C4-2B (cell line): ENCODE measurements around the gene TSGA10IP.

Experiments
- H3K27ac ChIP-seq: fragments of 450-650 bp; 2 replicates; pipeline ENCODE4 v1.5.1; 2017
- ZFX ChIP-seq: fragments of 450-650 bp; IDR thresholded peaks from 2 replicates; pipeline ENCODE4 v1.6.1; 2017
- TF ChIP-seq, protein P1 (sequence below): fragments of 450-650 bp; conservative IDR thresholded peaks from 2 replicates; pipeline ENCODE4 v1.5.1; 2017; ENCODE audit warnings: mild to moderate bottlenecking

The TSGA10IP gene

DNA sequence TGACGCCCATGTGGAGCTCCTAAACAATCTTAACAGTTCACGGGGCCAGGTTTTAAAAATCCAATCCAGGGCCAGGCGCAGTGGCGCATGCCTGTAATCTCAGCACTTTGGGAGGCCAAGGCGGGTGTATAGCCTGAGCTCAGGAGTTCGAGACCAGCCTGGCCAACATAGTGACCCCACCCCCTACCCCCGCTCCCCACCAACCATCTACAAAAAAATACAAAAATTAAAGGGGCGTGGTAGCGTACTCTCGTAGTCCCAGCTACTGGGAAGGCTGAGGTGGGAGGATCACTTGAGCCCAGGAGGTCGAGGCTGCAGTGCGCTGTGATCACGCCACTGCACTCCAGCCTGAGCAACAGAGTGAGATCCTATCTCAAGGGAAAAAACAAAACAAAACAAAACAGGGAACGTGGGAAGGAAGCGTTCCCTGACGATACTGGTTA lies 15.6 kb downstream of the TSGA10IP start:
- peak overlapping the region; percentile 93 for H3K27ac ChIP-seq
- TF ChIP-seq ZFX = no peak
- TF ChIP-seq, protein P1, sequence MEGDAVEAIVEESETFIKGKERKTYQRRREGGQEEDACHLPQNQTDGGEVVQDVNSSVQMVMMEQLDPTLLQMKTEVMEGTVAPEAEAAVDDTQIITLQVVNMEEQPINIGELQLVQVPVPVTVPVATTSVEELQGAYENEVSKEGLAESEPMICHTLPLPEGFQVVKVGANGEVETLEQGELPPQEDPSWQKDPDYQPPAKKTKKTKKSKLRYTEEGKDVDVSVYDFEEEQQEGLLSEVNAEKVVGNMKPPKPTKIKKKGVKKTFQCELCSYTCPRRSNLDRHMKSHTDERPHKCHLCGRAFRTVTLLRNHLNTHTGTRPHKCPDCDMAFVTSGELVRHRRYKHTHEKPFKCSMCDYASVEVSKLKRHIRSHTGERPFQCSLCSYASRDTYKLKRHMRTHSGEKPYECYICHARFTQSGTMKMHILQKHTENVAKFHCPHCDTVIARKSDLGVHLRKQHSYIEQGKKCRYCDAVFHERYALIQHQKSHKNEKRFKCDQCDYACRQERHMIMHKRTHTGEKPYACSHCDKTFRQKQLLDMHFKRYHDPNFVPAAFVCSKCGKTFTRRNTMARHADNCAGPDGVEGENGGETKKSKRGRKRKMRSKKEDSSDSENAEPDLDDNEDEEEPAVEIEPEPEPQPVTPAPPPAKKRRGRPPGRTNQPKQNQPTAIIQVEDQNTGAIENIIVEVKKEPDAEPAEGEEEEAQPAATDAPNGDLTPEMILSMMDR = no peak

- H3K27ac ChIP-seq = peak within 1 kb of the TSS; percentile 93
- TF ChIP-seq ZFX = peak; percentile 51; the same call in 1 of the 2 replicates
- TF ChIP-seq, protein P1 = no peak
Measured at GRCh38 chr11:65961267-65962140, 16.2 kb downstream of the TSGA10IP start, which contains the start of gene SART1. Gene SART1, plus strand, starts transcription at chr11:65961734. Its CDS starts 47 bp downstream, at chr11:65961781.

GRCh38 chr11:65962141-65962564 lies 16.9 kb downstream of the TSGA10IP start:
- H3K27ac ChIP-seq = peak overlapping the region; percentile 93
- TF ChIP-seq, protein P1 = no peak
- TF ChIP-seq ZFX = no peak

- TF ChIP-seq ZFX = no peak
- TF ChIP-seq, protein P1 = no peak
- no peak overlapping the region for H3K27ac ChIP-seq
Measured at GRCh38 chr11:65964906-65965305, 19.6 kb downstream of the TSGA10IP start.

DNA sequence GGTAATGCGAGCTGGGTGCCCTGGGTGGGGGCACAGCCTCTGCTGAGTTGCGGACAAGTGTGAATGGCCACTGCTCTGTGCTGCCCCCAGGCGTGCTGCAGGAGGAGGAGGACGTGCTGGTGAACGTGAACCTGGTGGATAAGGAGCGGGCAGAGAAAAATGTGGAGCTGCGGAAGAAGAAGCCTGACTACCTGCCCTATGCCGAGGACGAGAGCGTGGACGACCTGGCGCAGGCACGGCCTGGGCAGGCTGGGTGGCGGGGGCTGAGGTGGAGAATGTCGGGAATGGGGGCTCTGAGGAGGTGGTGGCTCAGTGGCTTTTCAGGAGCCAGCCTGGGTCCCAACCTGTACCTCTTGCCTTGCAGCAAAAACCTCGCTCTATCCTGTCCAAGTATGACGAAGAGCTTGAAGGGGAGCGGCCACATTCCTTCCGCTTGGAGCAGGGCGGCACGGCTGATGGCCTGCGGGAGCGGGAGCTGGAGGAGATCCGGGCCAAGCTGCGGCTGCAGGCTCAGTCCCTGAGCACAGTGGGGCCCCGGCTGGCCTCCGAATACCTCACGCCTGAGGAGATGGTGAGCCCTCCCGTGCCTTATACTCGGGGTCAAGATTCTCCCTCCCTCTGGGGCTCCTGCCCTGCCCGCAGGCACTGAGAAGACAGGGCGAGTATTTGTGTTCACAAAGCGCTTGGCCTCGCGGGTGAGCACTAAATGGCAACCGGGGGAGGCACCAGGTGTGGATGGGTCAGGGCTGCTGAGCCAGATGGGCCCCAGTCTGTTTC lies 20.9 kb downstream of the TSGA10IP start:
- TF ChIP-seq ZFX = no peak
- TF ChIP-seq, protein P1 = no peak
- H3K27ac ChIP-seq = no peak overlapping the region

- no peak overlapping the region for H3K27ac ChIP-seq
- TF ChIP-seq ZFX = no peak
- TF ChIP-seq, protein P1 = no peak
Measured at GRCh38 chr11:65967329-65967934, 22.2 kb downstream of the TSGA10IP start.
